ENCODE results near the gene NRG2. TPM values are rescaled to one million over a fixed set of nuclear protein-coding genes. Genes with fewer than 3 reads are reported as not detected.
A peak's percentile ranks its signal among the peaks of the same experiment; 100 is the strongest.

NRG2 gene
- total RNA-seq, 5 donors from 2014 or later (not counting 1 experiment from before 2014, with no cell fraction given), result 0.12 to 0.15 (median 0.12) TPM; not detected in 1

DNA sequence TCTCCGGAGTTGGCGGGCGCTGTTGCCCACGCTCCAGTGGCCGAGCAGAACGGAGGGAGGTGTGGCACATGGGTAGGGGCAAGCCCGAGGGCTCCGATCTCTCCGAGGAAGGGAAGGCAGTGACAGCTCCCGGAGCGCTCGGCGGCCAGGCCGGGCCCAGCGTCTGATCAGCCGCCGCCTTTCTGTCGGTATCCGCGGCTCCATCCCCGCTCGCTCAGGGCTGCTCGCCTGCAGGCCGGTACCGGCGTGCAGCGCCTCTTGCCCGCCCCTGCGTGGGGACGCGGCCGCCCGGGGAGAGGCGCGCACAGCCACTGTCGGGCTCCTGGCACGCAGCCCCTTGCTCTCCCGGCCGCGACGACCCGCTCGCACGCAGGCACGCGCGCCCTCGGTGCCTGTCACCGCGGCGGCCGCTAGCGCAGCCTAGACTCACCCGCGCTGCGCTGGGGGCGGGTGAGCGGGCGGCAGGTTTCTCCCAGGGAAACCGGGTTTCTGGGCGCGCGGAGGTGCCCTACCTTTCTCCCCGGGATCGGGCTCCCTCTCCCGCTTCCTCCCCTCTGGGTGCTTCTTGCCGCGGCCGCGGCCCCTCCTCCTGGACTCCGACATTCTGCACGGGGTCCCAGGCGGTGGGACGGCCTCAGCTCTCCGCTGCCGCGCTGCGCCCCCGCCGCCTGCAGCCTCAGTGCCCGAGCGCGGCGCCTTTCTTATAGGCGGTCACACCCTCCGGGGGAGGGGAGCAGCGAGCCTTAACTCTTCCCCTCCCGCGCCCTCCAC lies 139.1 kb downstream of the NRG2 start:
- Histone ChIP-seq H3K27ac (ENCODE audit: low read length) (no peak overlapping the region), H3K27me3 (replicated peaks in 1 of 2; ENCODE audit: control insufficient read depth in 2 of 2, extremely low read depth in 1 of 2, insufficient read depth in 2 of 2, low read length in 1 of 2) (peaks cover 10 to 61% of the 10 kb centered on the region in 2 experiments), H3K4me3 (ENCODE audit: control insufficient read depth in 1 of 2, extremely low read depth in 1 of 2, low read length in 1 of 2) (peak overlapping the region; percentile 10 to 18), H3K9me3 (no peaks in the 10 kb centered on the region), H3K4me1 (ENCODE audit: control insufficient read depth in 1 of 2, extremely low read depth in 1 of 2, insufficient read depth in 2 of 2, low read length in 2 of 2) (peaks cover 0 to 14% of the 10 kb centered on the region in 2 experiments), H3K36me3 (ENCODE audit: control insufficient read depth in 2 of 2, extremely low read depth in 1 of 2, insufficient read depth in 1 of 2, low read length in 1 of 2) (no peaks in the 10 kb centered on the region)
- peak; percentile 32 to 60 (median 42) for ATAC-seq (replicated peaks in 1 of 4)
- peak in 3 of 35 experiments; percentile 5 to 12 (median 8) for DNase-seq
- CTCF ChIA-PET, result interaction anchor here in 1 of 2 donors (1.0 kb wide), 1 partner anchor 65 kb away, joined by 3 read pairs; no protein-coding TSS in a partner anchor
- WGBS (ENCODE audit: insufficient coverage), result 2% methylated on average over 87 of the region's 89 CpGs
- H3K4me1 Mint-ChIP-seq, result peaks cover 5 to 6% (median 6%) of the 10 kb centered on the region in 3 donors
- H3K36me3 Mint-ChIP-seq, result no peaks in the 10 kb centered on the region
- no peaks in the 10 kb centered on the region for H3K9me3 Mint-ChIP-seq
- H3K4me3 Mint-ChIP-seq, result peak overlapping the region; percentile 42 to 59 (median 53)
- POLR2A ChIA-PET, result no interaction called here
- H3K27ac Mint-ChIP-seq, result no peak overlapping the region
- H3K27me3 Mint-ChIP-seq, result peaks cover 31 to 36% of the 10 kb centered on the region in 2 donors

- CTCF ChIA-PET, result interaction anchor here in 1 of 2 donors (1.0 kb wide), 1 partner anchor 66 kb away, joined by 3 read pairs; no protein-coding TSS in a partner anchor
- H3K9me3 Mint-ChIP-seq, result no peaks in the 10 kb centered on the region
- WGBS (ENCODE audit: insufficient coverage), result 13% methylated on average over 12 of the region's 14 CpGs
- H3K4me1 ChIP-seq (ENCODE audit: control insufficient read depth in 1 of 2, extremely low read depth in 1 of 2, insufficient read depth in 2 of 2, low read length in 2 of 2), result peaks cover 0 to 14% of the 10 kb centered on the region in 2 experiments
- H3K4me1 Mint-ChIP-seq, result peaks cover 5 to 6% (median 6%) of the 10 kb centered on the region in 3 donors
- no peaks in the 10 kb centered on the region for H3K9me3 ChIP-seq
- peak overlapping the region in 1 of 2 donors; percentile 10 for H3K4me3 ChIP-seq (ENCODE audit: control insufficient read depth in 1 of 2, extremely low read depth in 1 of 2, low read length in 1 of 2)
- DNase-seq (no peak), ATAC-seq (replicated peaks in 1 of 4) (no peak)
- H3K27ac ChIP-seq (ENCODE audit: low read length), result no peak overlapping the region
- H3K36me3 ChIP-seq (ENCODE audit: control insufficient read depth in 2 of 2, extremely low read depth in 1 of 2, insufficient read depth in 1 of 2, low read length in 1 of 2), result no peaks in the 10 kb centered on the region
- no peaks in the 10 kb centered on the region for H3K36me3 Mint-ChIP-seq
- peak overlapping the region; percentile 42 to 59 (median 53) for H3K4me3 Mint-ChIP-seq
- H3K27ac Mint-ChIP-seq, result no peak overlapping the region
- H3K27me3 ChIP-seq (replicated peaks in 1 of 2; ENCODE audit: control insufficient read depth in 2 of 2, extremely low read depth in 1 of 2, insufficient read depth in 2 of 2, low read length in 1 of 2), result peaks cover 10 to 57% of the 10 kb centered on the region in 2 experiments
- H3K27me3 Mint-ChIP-seq, result peaks cover 36 to 41% of the 10 kb centered on the region in 2 donors
- POLR2A ChIA-PET, result no interaction called here
Observed at GRCh38 chr5:139903450-139903794, 139.7 kb downstream of the NRG2 start.

DNA sequence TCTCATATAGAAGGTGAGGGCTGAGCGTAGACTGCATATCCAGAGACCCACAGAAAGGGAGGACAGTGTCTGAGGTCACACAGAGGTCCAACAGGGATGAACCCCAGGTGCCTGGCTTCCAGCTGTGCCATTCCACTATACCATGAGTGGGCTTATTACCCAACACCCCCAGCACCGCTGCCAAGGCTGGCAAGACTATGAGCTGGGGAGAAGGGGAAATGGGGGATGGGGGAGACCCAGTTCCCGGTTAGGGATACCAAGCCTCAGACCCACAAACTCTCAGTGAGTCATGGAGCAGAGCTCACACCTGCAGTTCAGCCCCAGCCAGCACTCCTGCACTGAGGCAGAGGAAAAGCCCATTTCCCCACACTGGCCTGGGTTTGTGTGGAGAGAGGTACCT lies 141.1 kb downstream of the NRG2 start:
- H3K27ac ChIP-seq (ENCODE audit: low read length), result no peak overlapping the region
- CTCF ChIA-PET, result no interaction called here
- peaks cover 10 to 61% of the 10 kb centered on the region in 2 experiments for H3K27me3 ChIP-seq (replicated peaks in 1 of 2; ENCODE audit: control insufficient read depth in 2 of 2, extremely low read depth in 1 of 2, insufficient read depth in 2 of 2, low read length in 1 of 2)
- Mint-ChIP-seq H3K36me3 (no peaks in the 10 kb centered on the region), H3K4me3 (no peak overlapping the region), H3K9me3 (no peaks in the 10 kb centered on the region), H3K4me1 (peaks cover 5 to 6% (median 6%) of the 10 kb centered on the region in 3 donors), H3K27ac (no peak overlapping the region), H3K27me3 (peaks cover 36 to 45% of the 10 kb centered on the region in 2 donors)
- no CpG with 5 or more reads among the region's 3 CpGs for WGBS (ENCODE audit: insufficient coverage)
- ATAC-seq (replicated peaks in 1 of 4), result no peak
- H3K36me3 ChIP-seq (ENCODE audit: control insufficient read depth in 2 of 2, extremely low read depth in 1 of 2, insufficient read depth in 1 of 2, low read length in 1 of 2), result no peaks in the 10 kb centered on the region
- H3K4me3 ChIP-seq (ENCODE audit: control insufficient read depth in 1 of 2, extremely low read depth in 1 of 2, low read length in 1 of 2), result no peak overlapping the region
- no peaks in the 10 kb centered on the region for H3K9me3 ChIP-seq
- POLR2A ChIA-PET, result no interaction called here
- no peak for DNase-seq
- peaks cover 0 to 26% of the 10 kb centered on the region in 2 experiments for H3K4me1 ChIP-seq (ENCODE audit: control insufficient read depth in 1 of 2, extremely low read depth in 1 of 2, insufficient read depth in 2 of 2, low read length in 2 of 2)

DNA sequence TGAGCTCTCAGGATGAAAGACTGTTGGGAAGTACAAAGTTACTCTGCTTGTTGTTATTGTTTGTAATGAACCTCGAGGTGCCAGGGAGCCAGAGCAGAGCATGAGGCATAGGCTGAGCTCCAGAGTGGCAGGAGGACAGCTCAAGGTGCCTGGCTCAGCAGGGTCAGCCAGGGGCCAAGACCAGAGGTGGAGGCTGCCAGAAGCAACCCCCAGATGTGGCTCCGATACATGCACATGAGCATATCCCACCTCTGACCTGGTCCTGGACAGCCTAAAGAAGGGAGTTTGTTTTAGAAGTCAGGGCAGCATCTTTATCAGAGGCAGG lies 141.9 kb downstream of the NRG2 start:
- WGBS (ENCODE audit: insufficient coverage), result 63% methylated on average over 2 of the region's 2 CpGs
- Histone ChIP-seq H3K4me3 (ENCODE audit: control insufficient read depth in 1 of 2, extremely low read depth in 1 of 2, low read length in 1 of 2) (no peak overlapping the region), H3K27ac (ENCODE audit: low read length) (no peak overlapping the region), H3K9me3 (no peaks in the 10 kb centered on the region), H3K27me3 (replicated peaks in 1 of 2; ENCODE audit: control insufficient read depth in 2 of 2, extremely low read depth in 1 of 2, insufficient read depth in 2 of 2, low read length in 1 of 2) (peaks cover 8 to 58% of the 10 kb centered on the region in 2 experiments), H3K36me3 (ENCODE audit: control insufficient read depth in 2 of 2, extremely low read depth in 1 of 2, insufficient read depth in 1 of 2, low read length in 1 of 2) (no peaks in the 10 kb centered on the region), H3K4me1 (ENCODE audit: control insufficient read depth in 1 of 2, extremely low read depth in 1 of 2, insufficient read depth in 2 of 2, low read length in 2 of 2) (peaks cover 0 to 27% of the 10 kb centered on the region in 2 experiments)
- ChIA-PET CTCF (no interaction called here), POLR2A (no interaction called here)
- Mint-ChIP-seq H3K27me3 (peaks cover 36 to 50% of the 10 kb centered on the region in 2 donors), H3K36me3 (no peaks in the 10 kb centered on the region), H3K4me3 (no peak overlapping the region), H3K4me1 (peaks cover 5 to 6% (median 6%) of the 10 kb centered on the region in 3 donors), H3K9me3 (no peaks in the 10 kb centered on the region), H3K27ac (no peak overlapping the region)
- DNase-seq (no peak), ATAC-seq (replicated peaks in 1 of 4) (no peak)

- DNase-seq, result no peak
- Mint-ChIP-seq H3K27ac (no peak overlapping the region), H3K36me3 (no peaks in the 10 kb centered on the region), H3K4me3 (no peak overlapping the region), H3K4me1 (peaks cover 5 to 6% (median 6%) of the 10 kb centered on the region in 3 donors), H3K27me3 (peaks cover 36 to 50% of the 10 kb centered on the region in 2 donors), H3K9me3 (no peaks in the 10 kb centered on the region)
- peaks cover 0 to 27% of the 10 kb centered on the region in 2 experiments for H3K4me1 ChIP-seq (ENCODE audit: control insufficient read depth in 1 of 2, extremely low read depth in 1 of 2, insufficient read depth in 2 of 2, low read length in 2 of 2)
- ATAC-seq (replicated peaks in 1 of 4), result no peak
- H3K27me3 ChIP-seq (replicated peaks in 1 of 2; ENCODE audit: control insufficient read depth in 2 of 2, extremely low read depth in 1 of 2, insufficient read depth in 2 of 2, low read length in 1 of 2), result peaks cover 8 to 53% of the 10 kb centered on the region in 2 experiments
- 100% methylated on average over 1 of the region's 3 CpGs for WGBS (ENCODE audit: insufficient coverage)
- H3K27ac ChIP-seq (ENCODE audit: low read length), result no peak overlapping the region
- H3K9me3 ChIP-seq, result no peaks in the 10 kb centered on the region
- CTCF ChIA-PET, result no interaction called here
- H3K36me3 ChIP-seq (ENCODE audit: control insufficient read depth in 2 of 2, extremely low read depth in 1 of 2, insufficient read depth in 1 of 2, low read length in 1 of 2), result no peaks in the 10 kb centered on the region
- no peak overlapping the region for H3K4me3 ChIP-seq (ENCODE audit: control insufficient read depth in 1 of 2, extremely low read depth in 1 of 2, low read length in 1 of 2)
- POLR2A ChIA-PET, result no interaction called here
Observed at GRCh38 chr5:139900546-139901250, 142.4 kb downstream of the NRG2 start.

GRCh38 chr5:139898981-139899380 lies 144.1 kb downstream of the NRG2 start:
- no peaks in the 10 kb centered on the region for H3K9me3 ChIP-seq
- no peaks in the 10 kb centered on the region for H3K36me3 ChIP-seq (ENCODE audit: control insufficient read depth in 2 of 2, extremely low read depth in 1 of 2, insufficient read depth in 1 of 2, low read length in 1 of 2)
- no peak for DNase-seq
- CTCF ChIA-PET, result no interaction called here
- H3K36me3 Mint-ChIP-seq, result no peaks in the 10 kb centered on the region
- no peak overlapping the region for H3K27ac Mint-ChIP-seq
- H3K27me3 ChIP-seq (replicated peaks in 1 of 2; ENCODE audit: control insufficient read depth in 2 of 2, extremely low read depth in 1 of 2, insufficient read depth in 2 of 2, low read length in 1 of 2), result peaks cover 8 to 48% of the 10 kb centered on the region in 2 experiments
- no peaks in the 10 kb centered on the region for H3K9me3 Mint-ChIP-seq
- no peak for ATAC-seq (replicated peaks in 1 of 4)
- peaks cover 0 to 18% of the 10 kb centered on the region in 2 experiments for H3K4me1 ChIP-seq (ENCODE audit: control insufficient read depth in 1 of 2, extremely low read depth in 1 of 2, insufficient read depth in 2 of 2, low read length in 2 of 2)
- POLR2A ChIA-PET, result interaction anchor here in 1 of 2 donors (0.5 kb wide), 1 partner anchor 1706 kb away, joined by 3 read pairs; no protein-coding TSS in a partner anchor
- WGBS (ENCODE audit: insufficient coverage), result 85% methylated on average over 2 of the region's 2 CpGs
- no peak overlapping the region for H3K4me3 ChIP-seq (ENCODE audit: control insufficient read depth in 1 of 2, extremely low read depth in 1 of 2, low read length in 1 of 2)
- no peak overlapping the region for H3K27ac ChIP-seq (ENCODE audit: low read length)
- H3K4me3 Mint-ChIP-seq, result no peak overlapping the region
- peaks cover 5 to 6% (median 6%) of the 10 kb centered on the region in 3 donors for H3K4me1 Mint-ChIP-seq
- H3K27me3 Mint-ChIP-seq, result peaks cover 33 to 51% of the 10 kb centered on the region in 2 donors
